Suprapubic skin (tissue), 4 donors: ENCODE results near the gene ACBD6.

Experiments used
- CTCF ChIP-seq, 2 donors: fragments of 200-600 bp in 1 of 2; fragments of 450-650 bp in 1 of 2; sonication (generic) in 1 of 2; IDR thresholded peaks; one replicate each; pipeline ENCODE4 v1.5.1; 2016 to 2019; ENCODE audit warnings: antibody characterized with exemption in 2 of 2, mild to moderate bottlenecking in 1 of 2, moderate library complexity in 1 of 2
- POLR2A ChIP-seq, 2 donors: fragments of 450-650 bp; IDR thresholded peaks; one replicate each; pipeline ENCODE4 v1.6.1; 2017; ENCODE audit warnings: antibody characterized with exemption in 2 of 2, mild to moderate bottlenecking in 2 of 2, moderate library complexity in 2 of 2
- POLR2AphosphoS5 ChIP-seq, 3 donors: sonication (generic); formaldehyde crosslinking; IDR thresholded peaks; one replicate each; pipeline ENCODE4 v1.6.1; 2017; ENCODE audit warnings: antibody characterized with exemption in 3 of 3

- TF ChIP-seq POLR2A (IDR thresholded peaks at IDR 0.05) = no peak
- no peak for TF ChIP-seq POLR2AphosphoS5 (IDR thresholded peaks at IDR 0.05)
- no peak for TF ChIP-seq CTCF (IDR thresholded peaks at IDR 0.05)
Measured at GRCh38 chr1:180266275-180267210, 235.8 kb downstream of the ACBD6 start.
